K562 (cell line): ENCODE results near the gene CYP11A1. TPM values are rescaled to one million over a fixed set of nuclear protein-coding genes. Genes with fewer than 3 reads are reported as not detected.

Experiments used
- ATAC-seq: fragments of 200-7000 bp; cut with Tn5 transposase; 3 replicates; pipeline ENCODE4 v1.9.1; 2020; ENCODE audit warnings: moderate library complexity
- BruUV-seq: library from RNA; stranded (reverse); fragments of 400-500 nt; replicated peaks from 2 replicates; lab custom pipeline; 2021; lab: Mats Ljungman, UMichigan
- CTCF ChIA-PET: fragments of 300-600 bp; formaldehyde crosslinking; extraction: SDS; loops from one replicate; lab custom pipeline; 2021; ENCODE audit warnings: low intra/inter-chr PET ratio; lab: Yijun Ruan, JAX
- POLR2A ChIA-PET: fragments of 300-600, 350-650 bp; sonication (Branson Sonifier 250); formaldehyde crosslinking; extraction: SDS; loops from one replicate; lab custom pipeline; 2021; ENCODE audit warnings: antibody characterized with exemption, inconsistent platforms; lab: Yijun Ruan, JAX
- DNase-seq, 4 experiments: peaks; one replicate each; pipeline versions ENCODE4 v3.0.0 to v3.0.0-alpha.2; 2011 to 2018; ENCODE audit warnings: low spot score in 3 of 4, mixed read lengths in 3 of 4; ENCODE audit errors: extremely low read depth in 1 of 4
- FAIRE-seq: peaks from 2 replicates; lab custom pipeline; 2011; peaks lifted over from hg19 to GRCh38; lab: Jason Lieb, UNC
- H2AFZ ChIP-seq: 2 replicates; pipeline ENCODE4 v1.6.0; 2011; ENCODE audit warnings: low read depth, low read length, control low read depth, inconsistent platforms
- H3K27ac ChIP-seq: fragments of 200-600 bp; 3 replicates; pipeline ENCODE4 v1.8.0; 2011; ENCODE audit warnings: low read depth, mild to moderate bottlenecking, control low read depth, inconsistent platforms, low read length, moderate library complexity, mixed read lengths; ENCODE audit errors: extremely low read depth
- H3K27me3 ChIP-seq, 2 experiments: fragments of 300-600 bp in 1 of 2; 2 replicates in 1 of 2; 3 replicates in 1 of 2; pipeline versions ENCODE4 v1.6.0 to v1.8.0; 2011; ENCODE audit warnings: inconsistent platforms in 2 of 2, low read length in 2 of 2, mild to moderate bottlenecking in 1 of 2, mixed read lengths in 1 of 2, moderate library complexity in 1 of 2; ENCODE audit not compliant: control insufficient read depth in 2 of 2, insufficient read depth in 2 of 2
- H3K36me3 ChIP-seq: fragments of 300-600 bp; 3 replicates; pipeline ENCODE4 v1.8.0; 2011; ENCODE audit warnings: mild to moderate bottlenecking, low read length, inconsistent platforms; ENCODE audit not compliant: control insufficient read depth, insufficient read depth
- H3K4me1 ChIP-seq, 2 experiments: fragments of 200-600 bp in 1 of 2; replicated peaks in 1 of 2; 2 replicates in 1 of 2; 3 replicates in 1 of 2; pipeline versions ENCODE4 v1.5.1 to v1.8.0; 2011; ENCODE audit warnings: inconsistent platforms in 2 of 2, low read length in 2 of 2, mild to moderate bottlenecking in 1 of 2, mixed read lengths in 1 of 2, moderate library complexity in 1 of 2; ENCODE audit not compliant: control insufficient read depth in 2 of 2, insufficient read depth in 2 of 2
- H3K4me2 ChIP-seq: 2 replicates; pipeline ENCODE4 v1.6.1; 2011; ENCODE audit warnings: low read length, control low read depth, inconsistent platforms, mixed read lengths; ENCODE audit not compliant: insufficient read depth
- H3K4me3 ChIP-seq: fragments of 200-600 bp; sonication (generic), shearing (Covaris generic); 2 replicates; pipeline ENCODE4 v1.5.1; 2016; ENCODE audit warnings: control low read depth, inconsistent platforms
- H3K79me2 ChIP-seq: fragments of 200-600 bp; 3 replicates; pipeline ENCODE4 v1.8.0; 2011; ENCODE audit warnings: low read length, inconsistent platforms; ENCODE audit not compliant: control insufficient read depth, insufficient read depth
- H3K9ac ChIP-seq, 2 experiments: 2 replicates each; pipeline versions ENCODE4 v1.6.0 to v1.6.1; 2011; ENCODE audit warnings: low read depth in 2 of 2, low read length in 2 of 2, control low read depth in 1 of 2, inconsistent platforms in 1 of 2, mild to moderate bottlenecking in 1 of 2, mixed read lengths in 1 of 2; ENCODE audit not compliant: insufficient read depth in 1 of 2
- H3K9me1 ChIP-seq: one replicate; pipeline ENCODE4 v1.6.0; 2011; ENCODE audit warnings: inconsistent platforms, mild to moderate bottlenecking, low read length, moderate library complexity; ENCODE audit not compliant: control insufficient read depth, insufficient read depth
- H3K9me3 ChIP-seq: replicated peaks from 2 replicates; pipeline ENCODE4 v1.5.1; 2011; ENCODE audit warnings: low read depth, low read length, inconsistent platforms; ENCODE audit not compliant: control insufficient read depth, insufficient read depth
- H4K20me1 ChIP-seq: replicated peaks from 2 replicates; pipeline ENCODE4 v1.6.1; 2011; ENCODE audit warnings: low read length, inconsistent platforms, mixed read lengths; ENCODE audit not compliant: control insufficient read depth, insufficient read depth
- FIP1L1 ChIP-seq: fragments of 200-400 bp; formaldehyde crosslinking; IDR thresholded peaks from 2 replicates; pipeline ENCODE4 v1.6.1; 2018; ENCODE audit warnings: mild to moderate bottlenecking, low read depth, low read length; ENCODE audit not compliant: poor library complexity, severe bottlenecking
- NCOA4 ChIP-seq: fragments of 450-650 bp; IDR thresholded peaks from 2 replicates; pipeline ENCODE4 v1.6.1; 2018; ENCODE audit warnings: mild to moderate bottlenecking; ENCODE audit not compliant: partially characterized antibody
- PML ChIP-seq: IDR thresholded peaks from 2 replicates; pipeline ENCODE4 v1.6.1; 2012; ENCODE audit warnings: low read length, inconsistent platforms
- RBM17 ChIP-seq: fragments of 200-400 bp; formaldehyde crosslinking; IDR thresholded peaks from 2 replicates; pipeline ENCODE4 v1.6.1; 2017; ENCODE audit warnings: low read depth, mild to moderate bottlenecking, low read length, borderline replicate concordance
- ZNF347 ChIP-seq: fragments of 450-650 bp; formaldehyde crosslinking; IDR thresholded peaks from 2 replicates; pipeline ENCODE4 v1.4.0; 2020; ENCODE audit warnings: low read depth, mild to moderate bottlenecking, moderate library complexity
- WGBS: fragments of 100-300 bp; shearing (Covaris generic); methylation state at CpG from one replicate; pipeline ENCODE4 v1.1.6; 2016; ENCODE audit warnings: low coverage, mixed read lengths; ENCODE audit not compliant: insufficient coverage; ENCODE audit errors: missing lambda C conversion rate; 5-methylcytosine and 5-hydroxymethylcytosine counted together
- in situ Hi-C: fragments of 300-500 bp; cut with MboI; formaldehyde crosslinking; loops from 4 replicates; pipeline ENCODE4 v1.15.0; 2018; ENCODE audit warnings: inconsistent platforms, mixed read lengths
- intact Hi-C: fragments of 100-400 bp; cut with micrococcal nuclease; formaldehyde crosslinking; loops from 2 replicates; pipeline ENCODE4 v1.14.2; 2022
- polyA plus RNA-seq, 8 experiments: library from polyadenylated mRNA; depleted of rRNA in 4 of 8; stranded (reverse) in 5 of 8; unstranded in 3 of 8; fragments of >200 nt; fragmentation: Nextera tagmentation in 2 of 8; fragmentation: Illumina TruSeq in 1 of 8; extraction: Ambion mirVana in 2 of 8; extraction: Trizol in 1 of 8; gene quantifications; 2 replicates each; pipeline versions ENCODE4 v1.2.1 to v1.2.3, GENCODE V29; 2011 to 2014; ENCODE audit warnings: inconsistent platforms in 1 of 8, missing spikeins in 1 of 8
- total RNA-seq, 7 experiments: library from RNA; depleted of rRNA in 6 of 7; stranded (reverse); fragments of >200 nt in 6 of 7; fragmentation: Illumina TruSeq in 2 of 7; extraction: Trizol in 2 of 7; gene quantifications; 2 replicates each; pipeline versions ENCODE4 v1.2.1 to v1.2.3, GENCODE V29; 2011 to 2021; ENCODE audit warnings: low replicate concordance in 1 of 7
- TF ChIP-seq, protein P1 (sequence below): fragments of 250-450 bp; sonication (Bioruptor Pico); IDR thresholded peaks from 2 replicates; pipeline ENCODE4 v1.8.0; 2021; ENCODE audit warnings: moderate library complexity, mild to moderate bottlenecking, inconsistent platforms

Gene CYP11A1
- total and polyA plus RNA-seq, 9 of the 15 experiments (the other 6 are each of a cell fraction or from before 2014, with no cell fraction given): 0.06 to 0.24 (median 0.10) TPM; not detected in 4

DNA sequence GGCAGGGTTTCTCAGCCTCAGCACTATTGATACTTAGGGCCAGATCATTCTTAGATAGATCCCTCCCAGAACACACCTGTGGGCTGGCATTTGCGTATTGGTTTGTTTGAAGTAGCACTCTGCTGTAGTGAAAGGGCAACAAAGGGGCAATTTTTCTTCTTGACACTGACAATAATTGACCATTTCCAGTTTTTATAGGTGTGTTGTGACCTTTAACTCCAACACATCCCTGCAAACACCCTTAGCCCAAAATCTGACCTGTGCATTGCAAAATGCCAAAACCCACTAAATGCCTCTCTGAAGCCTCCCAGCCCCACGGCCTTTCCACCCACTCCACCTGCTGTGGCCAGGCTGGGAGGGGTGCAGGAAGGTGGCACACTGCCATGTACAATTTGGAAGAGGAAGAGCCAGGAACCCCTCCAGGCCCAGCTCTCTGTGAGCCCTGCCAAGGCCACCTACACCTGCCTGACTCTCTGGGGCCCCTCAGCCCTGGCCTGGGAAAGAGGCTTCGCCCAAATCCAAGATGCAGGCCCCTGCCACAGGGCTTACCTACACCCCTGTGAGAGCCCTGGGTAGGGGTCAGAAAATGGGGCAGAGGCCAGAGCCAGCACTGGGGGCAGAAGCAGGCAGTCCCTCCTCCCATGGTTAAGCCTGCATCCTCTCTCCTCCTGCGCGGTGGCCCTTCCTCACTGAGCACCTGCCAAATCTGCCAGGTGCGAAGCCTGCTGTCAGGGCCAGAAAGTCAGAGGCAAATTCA is 9.6 kb upstream of the CYP11A1 start:
- 48% methylated on average over 6 of the region's 6 CpGs for WGBS
- no peak overlapping the region for H3K4me3 ChIP-seq
- no TSS peak for BruUV-seq
- H3K27me3 ChIP-seq: peaks cover 2 to 3% of the 10 kb centered on the region in 2 experiments; a peak in 1 of 5 replicates
- 0 out of 4 replicates have a peak overlapping the region, but pooled peaks of 1 of the 2 experiments have one; percentile 6 for H3K9ac ChIP-seq
- H3K4me2 ChIP-seq: no peak overlapping the region
- 0 out of 2 replicates have a peak, but pooled peaks cover 3% of the 10 kb centered on the region for H4K20me1 ChIP-seq
- intact Hi-C loops: loop anchor here (10.0 kb wide), 1 partner anchor 578 kb away; the partner anchor contains the start of gene RPP25
- in situ Hi-C loops: loop anchor here (5.0 kb wide), 1 partner anchor 390 kb away; no protein-coding TSS in a partner anchor
- peaks cover 11 to 21% of the 10 kb centered on the region in 2 experiments; a peak in 4 of 5 replicates for H3K4me1 ChIP-seq
- no peaks in the 10 kb centered on the region for H3K36me3 ChIP-seq
- POLR2A ChIA-PET: interaction anchor here (0.6 to 0.9 kb wide), 2 partner anchors 28 to 247 kb away, joined by 3 read pairs; no protein-coding TSS in a partner anchor
- no peak overlapping the region for H3K27ac ChIP-seq
- ATAC-seq (no peak), DNase-seq (no peak), FAIRE-seq (no peak)
- no peak overlapping the region for H2AFZ ChIP-seq
- no peaks in the 10 kb centered on the region for H3K9me3 ChIP-seq
- H3K79me2 ChIP-seq: no peaks in the 10 kb centered on the region
- H3K9me1 ChIP-seq: no peaks in the 10 kb centered on the region
- CTCF ChIA-PET: interaction anchor here (0.5 to 0.6 kb wide), 2 partner anchors 109 to 638 kb away, joined by 3 to 5 read pairs; no protein-coding TSS in a partner anchor
- no peak for TF ChIP-seq PML
- no peak for TF ChIP-seq NCOA4
- no peak for TF ChIP-seq FIP1L1
- TF ChIP-seq ZNF347: no peak
- no peak for TF ChIP-seq RBM17
- TF ChIP-seq, protein P1, sequence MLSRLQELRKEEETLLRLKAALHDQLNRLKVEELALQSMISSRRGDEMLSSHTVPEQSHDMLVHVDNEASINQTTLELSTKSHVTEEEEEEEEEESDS (CRISPR knock-in tag): no peak
